Calu3 (cell line): ENCODE data around the gene RELB. TPM values are rescaled to one million over a fixed set of nuclear protein-coding genes. Genes with fewer than 3 reads are reported as not detected.

Experiments
- BruUV-seq: library from RNA; stranded (reverse); fragments of 400-500 nt; replicated peaks from 2 replicates; lab custom pipeline; 2021; lab: Mats Ljungman, UMichigan
- CTCF ChIA-PET: fragments of 300-600 bp; sonication (Branson Sonifier 250); formaldehyde crosslinking; loops from one replicate; lab custom pipeline; 2022; ENCODE audit warnings: antibody characterized with exemption; lab: Charles Lee
- DNase-seq: peaks from one replicate; pipeline ENCODE4 v3.0.0; 2022
- H3K27ac Mint-ChIP-seq: one replicate; pipeline ENCODE4 v1.8.0; 2022; ENCODE audit warnings: mixed read lengths; ENCODE audit not compliant: unreplicated experiment
- H3K27me3 Mint-ChIP-seq: one replicate; pipeline ENCODE4 v1.8.0; 2022; ENCODE audit warnings: mixed read lengths; ENCODE audit not compliant: unreplicated experiment
- H3K36me3 Mint-ChIP-seq: one replicate; pipeline ENCODE4 v1.8.0; 2022; ENCODE audit warnings: mild to moderate bottlenecking, moderate library complexity, mixed read lengths; ENCODE audit not compliant: insufficient read depth, unreplicated experiment
- H3K4me1 Mint-ChIP-seq: one replicate; pipeline ENCODE4 v1.8.0; 2022; ENCODE audit warnings: mild to moderate bottlenecking, low read depth, mixed read lengths; ENCODE audit not compliant: unreplicated experiment
- H3K4me3 Mint-ChIP-seq: one replicate; pipeline ENCODE4 v1.8.0; 2022; ENCODE audit warnings: mild to moderate bottlenecking, low read depth, moderate library complexity, mixed read lengths; ENCODE audit not compliant: unreplicated experiment
- H3K9me3 Mint-ChIP-seq: one replicate; pipeline ENCODE4 v1.8.0; 2022; ENCODE audit warnings: low read depth, mixed read lengths; ENCODE audit not compliant: unreplicated experiment
- intact Hi-C: fragments of 100-400 bp; cut with micrococcal nuclease; formaldehyde crosslinking; loops from one replicate; pipeline ENCODE4 v1.10.0; 2022; ENCODE audit not compliant: unreplicated experiment
- total RNA-seq: library from RNA; stranded (reverse); gene quantifications from 2 replicates; pipeline ENCODE4 v1.2.3, GENCODE V29; 2022
- TF ChIP-seq, protein P1 (sequence below): fragments of 200-600 bp; IDR thresholded peaks from one replicate; pipeline ENCODE4 v1.8.0; 2022; ENCODE audit warnings: antibody characterized with exemption; ENCODE audit not compliant: unreplicated experiment

RELB gene
- total RNA-seq, 1 experiment from 2014 or later: 44.5 TPM

DNA sequence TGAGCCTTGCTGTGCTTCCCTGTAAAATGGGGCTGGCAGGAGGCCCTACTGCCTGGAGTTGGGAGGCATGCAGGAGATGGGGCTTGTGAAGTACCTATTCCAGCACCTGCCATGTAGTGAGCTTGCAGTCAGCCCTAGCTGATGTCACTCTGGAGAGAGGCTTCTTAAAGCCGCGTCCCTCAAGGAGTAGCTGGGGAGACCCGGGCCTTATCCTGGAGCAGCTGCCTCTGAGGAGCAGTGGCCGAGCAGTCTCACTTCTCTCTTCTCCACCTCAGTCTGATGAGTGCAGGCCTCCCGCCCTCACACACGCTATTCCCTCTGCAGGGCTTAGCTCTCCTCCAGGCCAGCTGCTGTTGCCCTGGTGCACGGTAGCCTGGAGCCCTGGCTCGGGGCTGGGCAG is 55.6 kb downstream of the RELB start:
- H3K9me3 Mint-ChIP-seq: no peaks in the 10 kb centered on the region
- no TSS peak for BruUV-seq
- DNase-seq: no peak
- TF ChIP-seq, protein P1, sequence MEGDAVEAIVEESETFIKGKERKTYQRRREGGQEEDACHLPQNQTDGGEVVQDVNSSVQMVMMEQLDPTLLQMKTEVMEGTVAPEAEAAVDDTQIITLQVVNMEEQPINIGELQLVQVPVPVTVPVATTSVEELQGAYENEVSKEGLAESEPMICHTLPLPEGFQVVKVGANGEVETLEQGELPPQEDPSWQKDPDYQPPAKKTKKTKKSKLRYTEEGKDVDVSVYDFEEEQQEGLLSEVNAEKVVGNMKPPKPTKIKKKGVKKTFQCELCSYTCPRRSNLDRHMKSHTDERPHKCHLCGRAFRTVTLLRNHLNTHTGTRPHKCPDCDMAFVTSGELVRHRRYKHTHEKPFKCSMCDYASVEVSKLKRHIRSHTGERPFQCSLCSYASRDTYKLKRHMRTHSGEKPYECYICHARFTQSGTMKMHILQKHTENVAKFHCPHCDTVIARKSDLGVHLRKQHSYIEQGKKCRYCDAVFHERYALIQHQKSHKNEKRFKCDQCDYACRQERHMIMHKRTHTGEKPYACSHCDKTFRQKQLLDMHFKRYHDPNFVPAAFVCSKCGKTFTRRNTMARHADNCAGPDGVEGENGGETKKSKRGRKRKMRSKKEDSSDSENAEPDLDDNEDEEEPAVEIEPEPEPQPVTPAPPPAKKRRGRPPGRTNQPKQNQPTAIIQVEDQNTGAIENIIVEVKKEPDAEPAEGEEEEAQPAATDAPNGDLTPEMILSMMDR: no peak
- CTCF ChIA-PET: no interaction called here
- H3K36me3 Mint-ChIP-seq: peaks cover 66% of the 10 kb centered on the region
- intact Hi-C loops: no loop called here
- H3K27me3 Mint-ChIP-seq: no peaks in the 10 kb centered on the region
- H3K4me1 Mint-ChIP-seq: no peaks in the 10 kb centered on the region
- H3K4me3 Mint-ChIP-seq: no peak overlapping the region
- no peak overlapping the region for H3K27ac Mint-ChIP-seq

DNA sequence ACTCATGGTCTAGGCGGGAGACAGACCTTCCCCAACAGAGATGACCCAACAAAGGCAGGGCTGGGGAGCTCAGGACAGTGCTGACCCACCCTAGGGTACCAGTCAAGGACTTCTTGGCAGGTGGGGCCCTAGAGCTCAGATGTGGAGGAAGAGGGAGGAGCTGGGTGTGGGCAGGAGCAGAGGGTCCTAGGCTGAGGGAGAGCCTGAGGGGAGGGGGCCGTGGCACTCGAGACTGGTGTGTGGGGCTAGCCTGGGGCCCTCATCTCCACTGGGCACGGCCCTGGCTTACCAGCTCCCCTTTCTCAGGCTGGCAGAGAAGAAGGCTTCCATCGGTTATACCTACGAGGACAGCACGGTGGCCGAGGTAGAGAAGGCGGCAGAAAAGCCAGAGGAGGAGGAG is 56.2 kb downstream of the RELB start:
- BruUV-seq: no TSS peak
- Mint-ChIP-seq H3K9me3 (no peaks in the 10 kb centered on the region), H3K27me3 (no peaks in the 10 kb centered on the region), H3K27ac (no peak overlapping the region), H3K4me1 (no peaks in the 10 kb centered on the region), H3K36me3 (peaks cover 64% of the 10 kb centered on the region), H3K4me3 (no peak overlapping the region)
- intact Hi-C loops: no loop called here
- CTCF ChIA-PET: no interaction called here
- TF ChIP-seq, protein P1: no peak
- no peak for DNase-seq

DNA sequence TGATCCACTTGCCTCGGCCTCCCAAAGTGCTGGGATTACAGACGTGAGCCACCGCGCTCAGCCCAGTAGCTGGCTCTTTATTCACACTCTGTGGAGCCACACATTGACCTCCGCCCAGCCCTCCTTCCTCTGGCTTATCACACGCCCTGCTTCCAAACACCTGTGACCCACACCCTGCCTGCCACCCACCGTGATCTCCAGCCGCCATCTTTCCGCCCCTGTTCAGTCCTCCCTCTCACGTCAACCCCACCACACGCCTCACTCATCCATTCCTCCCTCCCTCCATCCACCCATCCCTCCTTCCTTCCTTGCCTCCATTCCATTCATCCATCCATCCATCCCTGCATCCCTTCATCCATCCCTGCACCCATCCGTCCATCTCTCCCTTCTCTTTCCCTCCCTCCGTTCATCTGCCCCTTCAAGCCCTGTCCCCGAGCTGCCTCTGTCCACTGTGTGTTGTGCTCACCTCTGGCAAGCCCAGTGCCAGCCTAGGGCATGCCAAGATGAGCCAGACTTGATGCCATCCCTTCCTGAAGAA is 57.4 kb downstream of the RELB start:
- Mint-ChIP-seq H3K36me3 (peaks cover 65% of the 10 kb centered on the region), H3K27ac (no peak overlapping the region), H3K4me3 (no peak overlapping the region), H3K4me1 (no peaks in the 10 kb centered on the region), H3K27me3 (no peaks in the 10 kb centered on the region), H3K9me3 (no peaks in the 10 kb centered on the region)
- intact Hi-C loops: no loop called here
- no peak for DNase-seq
- CTCF ChIA-PET: interaction anchor here (1.1 to 1.4 kb wide), 5 partner anchors 13 to 191 kb away, joined by 3 to 12 read pairs (median 3); partner anchors contain the start of gene CLASRP
- BruUV-seq: no TSS peak
- TF ChIP-seq, protein P1: no peak

DNA sequence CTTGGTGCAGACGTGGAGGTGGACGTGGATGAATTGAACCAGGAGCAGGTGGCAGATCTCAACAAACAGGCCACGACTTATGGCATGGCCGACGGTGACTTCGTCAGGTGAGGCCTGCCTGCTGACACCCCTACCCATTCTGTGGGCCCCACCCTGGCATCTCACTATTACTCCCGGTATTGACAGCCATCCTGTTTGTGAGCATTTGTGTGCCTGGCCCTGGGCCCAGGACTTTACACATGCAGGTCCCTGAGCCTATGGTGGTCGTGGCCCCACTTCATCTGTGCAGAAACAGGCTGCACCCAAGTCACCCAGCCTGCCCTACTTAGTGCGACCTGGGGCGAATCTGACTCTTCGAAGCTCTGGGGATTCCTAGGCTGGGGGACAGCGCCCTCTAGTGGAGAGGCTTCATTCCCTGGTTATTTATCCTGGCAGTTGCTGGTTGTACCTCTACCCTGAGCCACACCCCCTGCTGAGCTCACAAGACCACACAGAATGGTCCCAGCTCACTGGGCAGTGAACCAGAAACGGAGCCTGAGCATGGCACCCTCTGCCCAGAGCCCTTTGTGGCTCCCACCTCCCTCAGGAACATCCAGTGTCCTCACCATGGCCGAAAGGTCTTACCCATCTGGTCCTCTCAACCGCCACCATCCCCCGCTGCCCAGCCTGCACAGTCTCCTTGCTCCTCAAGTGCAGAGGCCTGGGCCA is 58.1 kb downstream of the RELB start:
- Mint-ChIP-seq H3K27me3 (no peaks in the 10 kb centered on the region), H3K4me3 (no peak overlapping the region), H3K36me3 (peaks cover 69% of the 10 kb centered on the region), H3K27ac (peak overlapping the region; percentile 30), H3K4me1 (no peaks in the 10 kb centered on the region), H3K9me3 (no peaks in the 10 kb centered on the region)
- intact Hi-C loops: no loop called here
- BruUV-seq: no TSS peak
- peak; percentile 89 for DNase-seq
- TF ChIP-seq, protein P1: peak; percentile 97
- CTCF ChIA-PET: interaction anchor here (0.6 to 1.4 kb wide), 16 partner anchors 9 to 279 kb away, joined by 3 to 12 read pairs (median 3); partner anchors contain the start of gene CLASRP
